KOPT-K1 (cell line): Measurements from ENCODE around the gene TTBK1.

Source experiments
- H3K27ac ChIP-seq: fragments of 200-600 bp; sonication (generic); 2 replicates; pipeline ENCODE4 v1.5.1; 2016; ENCODE audit warnings: antibody characterized with exemption, mild to moderate bottlenecking, low read depth, low read length; ENCODE audit not compliant: poor library complexity, severe bottlenecking
- H3K36me3 ChIP-seq: fragments of 200-600 bp; sonication (generic); 2 replicates; pipeline ENCODE4 v1.5.1; 2017; ENCODE audit warnings: antibody characterized with exemption, mild to moderate bottlenecking, low read length, moderate library complexity; ENCODE audit not compliant: insufficient read depth
- H3K9me3 ChIP-seq: fragments of 200-600 bp; sonication (generic); 2 replicates; pipeline ENCODE4 v1.5.1; 2017; ENCODE audit warnings: antibody characterized with exemption, low read length, mild to moderate bottlenecking; ENCODE audit not compliant: insufficient read depth, poor library complexity, severe bottlenecking

TTBK1 gene

GRCh38 chr6:43282636-43283513, 39.6 kb downstream of the TTBK1 start:
- Histone ChIP-seq H3K9me3 (no peaks in the 10 kb centered on the region), H3K36me3 (no peaks in the 10 kb centered on the region), H3K27ac (no peak overlapping the region)

DNA sequence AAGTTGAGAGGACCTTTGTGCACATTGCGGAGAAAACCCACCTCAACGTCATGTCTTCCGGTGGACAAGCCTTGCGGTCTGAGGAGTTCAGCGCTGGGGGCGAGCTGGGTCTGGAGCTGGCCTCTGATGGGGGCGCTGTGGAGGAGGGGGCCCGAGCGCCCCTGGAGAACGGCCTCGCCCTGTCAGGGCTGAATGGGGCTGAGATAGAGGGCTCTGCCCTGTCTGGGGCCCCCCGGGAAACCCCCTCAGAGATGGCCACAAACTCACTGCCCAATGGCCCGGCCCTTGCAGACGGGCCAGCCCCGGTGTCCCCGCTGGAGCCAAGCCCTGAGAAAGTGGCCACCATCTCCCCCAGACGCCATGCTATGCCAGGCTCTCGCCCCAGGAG, 40.2 kb downstream of the TTBK1 start:
- Histone ChIP-seq H3K9me3 (no peaks in the 10 kb centered on the region), H3K36me3 (no peaks in the 10 kb centered on the region), H3K27ac (no peak overlapping the region)

- no peaks in the 10 kb centered on the region for H3K36me3 ChIP-seq
- H3K27ac ChIP-seq = no peak overlapping the region
- no peaks in the 10 kb centered on the region for H3K9me3 ChIP-seq
Observed at GRCh38 chr6:43283905-43284304, 40.6 kb downstream of the TTBK1 start.

DNA sequence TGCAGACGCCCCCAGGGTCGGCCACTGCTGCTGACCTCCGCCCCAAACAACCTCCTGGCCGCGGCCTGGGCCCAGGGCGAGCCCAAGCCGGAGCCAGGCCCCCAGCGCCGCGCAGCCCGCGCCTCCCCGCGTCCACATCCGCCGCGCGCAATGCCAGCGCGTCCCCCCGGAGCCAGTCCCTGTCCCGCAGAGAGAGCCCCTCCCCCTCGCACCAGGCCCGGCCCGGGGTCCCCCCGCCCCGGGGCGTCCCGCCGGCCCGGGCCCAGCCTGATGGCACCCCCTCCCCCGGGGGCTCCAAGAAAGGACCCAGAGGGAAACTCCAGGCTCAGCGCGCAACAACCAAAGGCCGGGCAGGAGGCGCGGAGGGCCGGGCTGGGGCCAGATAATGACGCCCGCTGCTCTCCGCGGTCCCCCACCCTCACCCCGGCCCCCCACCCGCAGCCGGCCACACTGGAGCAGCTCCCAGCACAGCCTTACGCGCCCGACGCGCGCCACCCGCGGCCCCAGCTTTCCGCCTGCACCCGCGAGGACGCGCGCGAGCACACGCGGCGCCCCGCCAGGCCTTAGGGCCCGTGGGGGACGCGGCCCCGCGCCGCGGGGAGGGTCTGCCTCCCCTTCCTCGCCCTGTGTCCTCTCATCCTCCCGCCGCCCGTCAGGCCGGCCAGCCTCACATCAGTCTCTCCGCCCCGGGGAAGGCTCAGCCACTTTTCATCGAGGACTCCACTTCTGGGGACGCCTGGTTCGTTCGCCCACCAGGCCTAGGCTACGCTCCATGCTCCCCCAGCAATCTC, 41.9 kb downstream of the TTBK1 start:
- H3K27ac ChIP-seq = no peak overlapping the region
- no peaks in the 10 kb centered on the region for H3K36me3 ChIP-seq
- H3K9me3 ChIP-seq = no peaks in the 10 kb centered on the region

DNA sequence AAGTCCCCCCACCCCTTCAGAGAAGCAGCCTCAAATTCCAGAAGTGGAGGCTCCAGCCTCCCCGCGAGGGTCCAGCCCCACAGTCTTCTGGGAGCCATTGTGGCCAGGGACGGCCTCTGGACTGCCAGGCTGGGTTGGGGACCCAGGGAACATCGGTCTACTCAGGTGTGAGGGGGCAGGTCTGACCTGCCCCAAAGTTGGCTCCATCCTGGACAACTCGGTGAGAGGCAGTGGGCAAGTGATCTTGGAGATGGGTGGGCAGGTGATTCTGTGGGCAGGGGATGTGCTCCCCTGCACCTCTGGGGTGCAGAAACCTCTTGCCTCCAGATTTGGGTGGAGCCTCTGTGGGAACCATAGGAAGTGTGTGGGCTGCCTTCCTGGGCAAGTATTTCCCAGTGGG, 42.6 kb downstream of the TTBK1 start:
- no peak overlapping the region for H3K27ac ChIP-seq
- no peaks in the 10 kb centered on the region for H3K9me3 ChIP-seq
- H3K36me3 ChIP-seq = no peaks in the 10 kb centered on the region

DNA sequence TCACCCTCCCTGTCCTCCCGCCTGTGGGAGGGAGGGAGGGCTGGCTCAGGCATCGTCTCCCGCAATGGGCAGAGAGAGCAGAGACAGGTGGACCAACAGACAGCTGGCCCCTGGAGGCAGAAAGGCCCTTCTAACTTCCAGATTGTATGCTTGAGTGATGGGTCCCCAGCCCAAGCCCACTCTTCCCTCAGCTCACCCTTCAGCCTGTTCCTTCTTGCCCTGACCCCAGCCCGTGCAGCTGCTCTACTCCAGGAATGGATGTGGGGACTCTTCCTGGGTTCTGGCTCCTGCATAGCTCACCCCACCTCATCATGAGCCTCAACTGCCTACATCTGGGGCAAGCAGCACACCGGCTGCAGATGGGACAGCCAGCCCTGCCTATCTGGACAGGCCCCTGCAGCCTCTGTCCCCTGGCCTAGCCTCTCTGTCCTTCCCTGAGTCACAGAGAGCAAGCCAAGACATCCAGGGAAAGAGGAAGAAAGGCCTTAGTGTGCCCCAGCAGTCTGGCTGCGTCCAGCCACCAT, 43.2 kb downstream of the TTBK1 start:
- no peaks in the 10 kb centered on the region for H3K36me3 ChIP-seq
- no peak overlapping the region for H3K27ac ChIP-seq
- H3K9me3 ChIP-seq = no peaks in the 10 kb centered on the region

DNA sequence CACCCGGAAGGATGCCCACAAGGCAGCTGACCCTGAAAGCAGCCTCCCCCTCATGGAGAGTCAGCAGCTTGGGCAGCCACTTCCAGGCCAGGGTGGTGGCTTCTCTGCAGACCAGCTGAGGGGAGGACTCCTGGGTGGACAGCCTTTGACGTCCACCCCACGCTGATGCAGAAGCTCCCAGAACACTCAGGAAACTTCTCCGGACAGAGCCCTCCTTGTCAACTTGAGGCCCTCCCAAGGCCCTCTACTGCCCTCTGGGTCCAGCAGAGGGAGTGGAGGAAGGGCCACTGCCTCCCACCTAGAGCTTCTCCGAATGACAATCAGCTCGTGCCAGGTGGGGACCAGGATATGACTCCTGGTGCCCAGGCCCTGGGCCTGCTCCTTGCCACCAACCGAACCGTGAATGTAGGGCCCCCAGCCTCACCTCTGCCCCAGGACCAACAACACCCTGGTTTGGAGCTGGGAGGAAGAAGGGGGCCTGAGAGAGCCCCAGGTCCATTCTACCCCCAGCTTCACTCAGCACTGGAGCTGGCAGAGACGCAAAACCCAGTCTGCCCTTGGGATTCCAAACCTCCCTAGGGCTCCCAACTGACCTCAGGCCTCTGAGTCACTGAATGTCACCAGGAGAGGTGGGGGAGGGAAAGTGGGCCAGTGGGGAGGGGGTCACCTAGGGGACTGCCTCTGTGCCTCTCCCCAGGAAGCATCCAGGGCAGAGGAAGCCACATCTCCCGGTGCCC, 43.9 kb downstream of the TTBK1 start:
- no peak overlapping the region for H3K27ac ChIP-seq
- no peaks in the 10 kb centered on the region for H3K36me3 ChIP-seq
- H3K9me3 ChIP-seq = no peaks in the 10 kb centered on the region

- no peaks in the 10 kb centered on the region for H3K9me3 ChIP-seq
- no peak overlapping the region for H3K27ac ChIP-seq
- H3K36me3 ChIP-seq = no peaks in the 10 kb centered on the region
Observed at GRCh38 chr6:43287717-43288679, 44.7 kb downstream of the TTBK1 start.

DNA sequence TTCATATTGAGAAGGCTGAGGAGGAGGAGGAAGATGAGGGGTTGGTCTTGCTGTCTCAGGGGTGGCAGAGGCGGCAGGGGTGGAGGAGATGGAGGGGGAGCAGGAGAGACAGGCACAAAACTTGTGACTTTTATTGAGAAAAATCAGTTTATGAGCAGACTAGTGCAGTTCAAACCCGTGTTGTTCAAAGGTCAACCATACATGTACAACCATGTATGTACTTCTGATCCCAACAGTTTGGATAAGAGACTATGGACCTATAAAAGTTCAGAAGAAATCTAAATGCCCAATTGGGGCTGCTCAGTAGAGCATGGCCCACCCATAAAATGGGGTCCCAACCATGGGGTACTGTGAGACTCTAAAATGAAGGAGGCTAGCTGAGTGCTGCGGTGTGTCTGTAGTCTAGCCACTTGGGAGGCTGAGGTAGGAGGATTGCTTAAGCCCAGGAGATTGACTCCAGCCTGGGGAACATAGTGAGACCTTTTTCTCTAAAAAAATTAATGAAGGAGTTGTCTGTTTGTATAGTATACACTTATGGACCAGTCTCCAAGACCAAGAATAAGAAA, 47.1 kb downstream of the TTBK1 start:
- Histone ChIP-seq H3K36me3 (no peaks in the 10 kb centered on the region), H3K27ac (no peak overlapping the region), H3K9me3 (no peaks in the 10 kb centered on the region)

- Histone ChIP-seq H3K27ac (no peak overlapping the region), H3K9me3 (no peaks in the 10 kb centered on the region), H3K36me3 (no peaks in the 10 kb centered on the region)
Observed at GRCh38 chr6:43290905-43291355, 47.6 kb downstream of the TTBK1 start.

DNA sequence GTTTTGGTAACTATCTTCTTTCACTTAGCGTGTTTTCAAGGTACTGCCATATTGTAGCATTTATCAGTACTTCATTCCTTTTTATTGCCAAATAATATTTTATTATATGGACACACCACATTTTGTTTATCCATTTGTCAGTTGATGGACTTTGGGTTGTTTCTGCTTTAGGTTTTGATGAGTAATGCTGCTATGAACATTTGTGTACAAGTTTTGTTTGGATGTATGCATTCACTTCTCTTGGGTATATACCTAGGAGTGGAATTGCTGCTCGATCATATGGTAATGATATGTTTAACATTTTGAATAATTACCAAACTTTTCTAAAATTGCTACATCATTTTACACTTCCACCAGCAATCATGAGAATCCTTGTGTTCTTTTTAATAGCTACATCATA, 48.4 kb downstream of the TTBK1 start:
- Histone ChIP-seq H3K9me3 (no peaks in the 10 kb centered on the region), H3K27ac (no peak overlapping the region), H3K36me3 (no peaks in the 10 kb centered on the region)

DNA sequence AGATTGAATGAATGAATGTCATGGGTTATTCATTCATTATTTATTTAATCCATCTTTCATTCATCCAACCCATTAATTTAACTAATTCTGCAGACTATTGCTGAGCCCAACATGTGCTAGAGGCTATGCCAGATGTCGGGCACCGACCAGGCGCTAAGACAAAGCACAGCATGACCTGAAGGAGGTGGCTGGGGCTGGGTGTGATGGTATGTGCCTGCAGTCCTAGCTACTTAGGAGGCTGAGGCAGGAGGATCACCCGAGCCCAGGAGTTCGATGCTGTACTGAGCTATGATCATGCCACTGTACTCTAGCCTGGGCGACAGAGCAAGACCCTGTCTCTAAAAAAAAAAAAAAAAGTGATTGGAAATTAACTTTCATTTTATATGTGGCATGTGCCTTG, 49.1 kb downstream of the TTBK1 start:
- no peaks in the 10 kb centered on the region for H3K9me3 ChIP-seq
- no peak overlapping the region for H3K27ac ChIP-seq
- H3K36me3 ChIP-seq = no peaks in the 10 kb centered on the region

DNA sequence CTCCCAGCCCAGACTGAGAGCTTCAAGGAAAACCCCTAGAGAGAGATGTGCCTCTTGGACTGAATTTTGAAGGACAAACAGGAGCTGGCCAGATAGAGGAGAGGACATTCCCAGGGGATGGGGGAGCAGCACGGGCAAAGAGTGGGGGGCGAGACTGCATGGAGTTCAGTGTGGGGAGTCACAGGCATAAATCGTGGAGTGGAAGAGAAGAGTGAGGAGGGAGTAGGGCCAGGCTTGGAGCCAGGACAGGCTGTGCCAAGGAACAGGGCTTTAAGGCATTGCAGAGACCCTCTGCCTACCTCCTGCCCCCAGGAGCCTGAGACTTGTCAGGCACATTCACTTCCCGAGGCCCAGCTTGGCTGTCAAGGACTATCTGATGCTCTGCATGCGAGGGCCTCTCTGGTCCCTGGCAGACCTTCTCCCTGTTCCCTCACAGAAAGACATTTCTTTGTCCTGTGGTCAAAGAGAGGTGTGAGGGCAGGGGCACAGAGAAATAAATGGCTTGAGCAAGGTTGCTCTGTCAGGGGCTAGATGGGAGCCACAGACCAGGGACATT, 49.6 kb downstream of the TTBK1 start:
- H3K27ac ChIP-seq = no peak overlapping the region
- H3K9me3 ChIP-seq = no peaks in the 10 kb centered on the region
- H3K36me3 ChIP-seq = no peaks in the 10 kb centered on the region
